ENCODE measurements around the gene FGB.

Gene FGB

GRCh38 chr4:154612472-154613414 lies 49.9 kb downstream of the FGB start, which contains the start of gene FGG:
Gene FGG (minus strand): TSS chr4:154612656. CDS start chr4:154612609, 47 bp downstream.
- Histone ChIP-seq H3F3A (ENCODE audit: insufficient read depth, low read length) (no peaks in the 10 kb centered on the region), H2AFZ (ENCODE audit: low read length) (no peak within 1 kb of the TSS), H3K27ac (ENCODE audit: low read length) (no peak within 1 kb of the TSS), H3K9ac (ENCODE audit: low read length) (no peak within 1 kb of the TSS), H3K36me3 (replicated peaks; ENCODE audit: insufficient read depth, low read length) (no peaks in the 10 kb centered on the region), H3K27me3 (replicated peaks; ENCODE audit: insufficient read depth, low read length) (peaks cover 4% of the 10 kb centered on the region; the same call in 1 of the 2 replicates), H3K79me2 (ENCODE audit: low read length) (no peaks in the 10 kb centered on the region), H4K20me1 (ENCODE audit: insufficient read depth, low read length) (no peaks in the 10 kb centered on the region), H3K4me3 (ENCODE audit: low read length) (no peak within 1 kb of the TSS), H3K4me2 (ENCODE audit: low read depth, low read length) (no peak within 1 kb of the TSS), H3K9me3 (replicated peaks; ENCODE audit: insufficient read depth, low read length) (no peaks in the 10 kb centered on the region), H3K4me1 (ENCODE audit: low read length) (peaks cover 12% of the 10 kb centered on the region), H3K9me2 (replicated peaks; ENCODE audit: insufficient read depth, low read length) (no peaks in the 10 kb centered on the region)
- TF ChIP-seq EZH2phosphoT487 (IDR thresholded peaks at IDR 0.05; ENCODE audit: low read length) (no peak), EZH2 (optimal IDR thresholded peaks at IDR 0.05; ENCODE audit: low read depth, low read length) (no peak)
- TF ChIP-seq, protein P1, sequence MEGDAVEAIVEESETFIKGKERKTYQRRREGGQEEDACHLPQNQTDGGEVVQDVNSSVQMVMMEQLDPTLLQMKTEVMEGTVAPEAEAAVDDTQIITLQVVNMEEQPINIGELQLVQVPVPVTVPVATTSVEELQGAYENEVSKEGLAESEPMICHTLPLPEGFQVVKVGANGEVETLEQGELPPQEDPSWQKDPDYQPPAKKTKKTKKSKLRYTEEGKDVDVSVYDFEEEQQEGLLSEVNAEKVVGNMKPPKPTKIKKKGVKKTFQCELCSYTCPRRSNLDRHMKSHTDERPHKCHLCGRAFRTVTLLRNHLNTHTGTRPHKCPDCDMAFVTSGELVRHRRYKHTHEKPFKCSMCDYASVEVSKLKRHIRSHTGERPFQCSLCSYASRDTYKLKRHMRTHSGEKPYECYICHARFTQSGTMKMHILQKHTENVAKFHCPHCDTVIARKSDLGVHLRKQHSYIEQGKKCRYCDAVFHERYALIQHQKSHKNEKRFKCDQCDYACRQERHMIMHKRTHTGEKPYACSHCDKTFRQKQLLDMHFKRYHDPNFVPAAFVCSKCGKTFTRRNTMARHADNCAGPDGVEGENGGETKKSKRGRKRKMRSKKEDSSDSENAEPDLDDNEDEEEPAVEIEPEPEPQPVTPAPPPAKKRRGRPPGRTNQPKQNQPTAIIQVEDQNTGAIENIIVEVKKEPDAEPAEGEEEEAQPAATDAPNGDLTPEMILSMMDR (IDR thresholded peaks at IDR 0.05; ENCODE audit: low read length) = no peak
- DNase-seq = no peak

GRCh38 chr4:154614306-154614705 lies 51.5 kb downstream of the FGB start:
- Histone ChIP-seq H3F3A (ENCODE audit: insufficient read depth, low read length) (no peaks in the 10 kb centered on the region), H3K27me3 (replicated peaks; ENCODE audit: insufficient read depth, low read length) (peaks cover 4% of the 10 kb centered on the region; the same call in 1 of the 2 replicates), H3K9me3 (replicated peaks; ENCODE audit: insufficient read depth, low read length) (no peaks in the 10 kb centered on the region), H3K36me3 (replicated peaks; ENCODE audit: insufficient read depth, low read length) (no peaks in the 10 kb centered on the region), H3K4me3 (ENCODE audit: low read length) (no peak overlapping the region), H3K4me1 (ENCODE audit: low read length) (peaks cover 12% of the 10 kb centered on the region), H3K4me2 (ENCODE audit: low read depth, low read length) (no peak overlapping the region), H3K27ac (ENCODE audit: low read length) (no peak overlapping the region), H3K9me2 (replicated peaks; ENCODE audit: insufficient read depth, low read length) (no peaks in the 10 kb centered on the region), H3K79me2 (ENCODE audit: low read length) (no peaks in the 10 kb centered on the region), H3K9ac (ENCODE audit: low read length) (no peak overlapping the region), H4K20me1 (ENCODE audit: insufficient read depth, low read length) (no peaks in the 10 kb centered on the region), H2AFZ (ENCODE audit: low read length) (no peak overlapping the region)
- TF ChIP-seq EZH2phosphoT487 (IDR thresholded peaks at IDR 0.05; ENCODE audit: low read length) (no peak), EZH2 (optimal IDR thresholded peaks at IDR 0.05; ENCODE audit: low read depth, low read length) (no peak)
- TF ChIP-seq, protein P1 (IDR thresholded peaks at IDR 0.05; ENCODE audit: low read length) = no peak
- no peak for DNase-seq

DNA sequence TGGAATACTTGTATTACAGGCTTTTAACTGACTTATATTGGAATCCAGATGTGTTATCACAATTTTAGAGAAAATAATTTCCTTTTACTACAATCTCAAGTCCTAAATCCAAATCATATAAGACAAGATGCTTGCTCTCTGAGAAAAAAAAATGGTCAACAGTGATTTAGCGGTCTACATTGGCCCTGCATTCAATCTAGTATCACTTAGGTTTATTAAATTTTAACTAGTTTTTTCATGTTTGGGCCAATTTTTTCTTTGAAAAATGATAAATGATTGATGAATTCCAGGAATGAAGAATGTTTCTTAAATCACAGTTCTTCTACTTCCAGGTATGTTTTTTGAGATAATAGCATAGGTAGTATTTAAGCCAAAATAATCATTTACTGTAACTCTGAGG lies 52.4 kb downstream of the FGB start:
- TF ChIP-seq, protein P1 (IDR thresholded peaks at IDR 0.05; ENCODE audit: low read length) = no peak
- TF ChIP-seq EZH2phosphoT487 (IDR thresholded peaks at IDR 0.05; ENCODE audit: low read length) = no peak
- Histone ChIP-seq H3F3A (ENCODE audit: insufficient read depth, low read length) (no peaks in the 10 kb centered on the region), H3K27me3 (replicated peaks; ENCODE audit: insufficient read depth, low read length) (peaks cover 4% of the 10 kb centered on the region; the same call in 1 of the 2 replicates), H3K9me2 (replicated peaks; ENCODE audit: insufficient read depth, low read length) (no peaks in the 10 kb centered on the region), H3K36me3 (replicated peaks; ENCODE audit: insufficient read depth, low read length) (no peaks in the 10 kb centered on the region), H3K27ac (ENCODE audit: low read length) (no peak overlapping the region), H3K9me3 (replicated peaks; ENCODE audit: insufficient read depth, low read length) (no peaks in the 10 kb centered on the region), H3K4me1 (ENCODE audit: low read length) (peaks cover 12% of the 10 kb centered on the region), H2AFZ (ENCODE audit: low read length) (no peak overlapping the region), H4K20me1 (ENCODE audit: insufficient read depth, low read length) (no peaks in the 10 kb centered on the region), H3K79me2 (ENCODE audit: low read length) (no peaks in the 10 kb centered on the region), H3K9ac (ENCODE audit: low read length) (no peak overlapping the region), H3K4me2 (ENCODE audit: low read depth, low read length) (no peak overlapping the region), H3K4me3 (ENCODE audit: low read length) (no peak overlapping the region)
- DNase-seq = no peak

Measured in MM.1S (cell line).